GM21390 (cell line): ENCODE results near the gene PLP2.
A peak's percentile ranks its signal among the peaks of the same experiment; 100 is the strongest.
"Not testable (repeated sequence)": the region's sequence is repeated elsewhere in the genome, so short reads cannot be mapped to it uniquely, and the experiment has no call there.

Source experiments
- ATAC-seq: cut with Tn5 transposase; IDR thresholded peaks from one replicate; pipeline ENCODE4 v1.9.1; 2021; ENCODE audit not compliant: unreplicated experiment

Gene PLP2

GRCh38 chrX:49163555-49164419 lies 7.9 kb upstream of the PLP2 start:
- ATAC-seq, result peak; percentile 50

- ATAC-seq, result no peak
These were observed 6.9 kb upstream of the PLP2 start for GRCh38 chrX:49164589-49165360.

GRCh38 chrX:49165901-49166881 lies 5.5 kb upstream of the PLP2 start:
- ATAC-seq, result peak; percentile 31

GRCh38 chrX:49166914-49167739 lies 4.6 kb upstream of the PLP2 start:
- ATAC-seq, result peak; percentile 24

GRCh38 chrX:49167740-49168108 lies 4.0 kb upstream of the PLP2 start:
- ATAC-seq, result no peak

GRCh38 chrX:49172280-49172780 lies 632 bp downstream of the PLP2 start:
- ATAC-seq, result peak; percentile 72

GRCh38 chrX:49173544-49173943 lies 1.8 kb downstream of the PLP2 start:
- not testable (repeated sequence) for ATAC-seq

GRCh38 chrX:49174723-49175122 lies 3.0 kb downstream of the PLP2 start:
- no peak for ATAC-seq

GRCh38 chrX:49175435-49176274 lies 4.0 kb downstream of the PLP2 start:
- no peak for ATAC-seq

GRCh38 chrX:49176421-49177326 lies 5.0 kb downstream of the PLP2 start:
- ATAC-seq, result no peak

- no peak for ATAC-seq
These were observed 5.7 kb downstream of the PLP2 start for GRCh38 chrX:49177338-49177833.

GRCh38 chrX:49177873-49178480 lies 6.3 kb downstream of the PLP2 start:
- no peak for ATAC-seq

GRCh38 chrX:49178537-49178936 lies 6.8 kb downstream of the PLP2 start:
- ATAC-seq, result no peak

GRCh38 chrX:49179358-49179757 lies 7.7 kb downstream of the PLP2 start:
- ATAC-seq, result no peak

GRCh38 chrX:49183701-49184281 lies 12.1 kb downstream of the PLP2 start:
- ATAC-seq, result no peak

GRCh38 chrX:49184294-49185281 lies 12.9 kb downstream of the PLP2 start:
- peak; percentile 42 for ATAC-seq
